DOHH2 (cell line): ENCODE data around the gene FTCD.

Experiments
- EZH2phosphoT487 ChIP-seq: fragments of 200-600 bp; sonication (generic); IDR thresholded peaks from 2 replicates; pipeline ENCODE4 v1.6.1; 2017; ENCODE audit warnings: borderline replicate concordance, mild to moderate bottlenecking, antibody characterized with exemption, low read length, moderate library complexity, mixed read lengths
- TF ChIP-seq, protein P1 (sequence below): fragments of 200-600 bp; sonication (generic); IDR thresholded peaks from one replicate; pipeline ENCODE4 v1.5.1; 2014; ENCODE audit warnings: antibody characterized with exemption, mild to moderate bottlenecking, low read depth, low read length; ENCODE audit not compliant: poor library complexity, severe bottlenecking

GRCh38 chr21:46117586-46118315, 37.6 kb downstream of the FTCD start:
- TF ChIP-seq, protein P1, sequence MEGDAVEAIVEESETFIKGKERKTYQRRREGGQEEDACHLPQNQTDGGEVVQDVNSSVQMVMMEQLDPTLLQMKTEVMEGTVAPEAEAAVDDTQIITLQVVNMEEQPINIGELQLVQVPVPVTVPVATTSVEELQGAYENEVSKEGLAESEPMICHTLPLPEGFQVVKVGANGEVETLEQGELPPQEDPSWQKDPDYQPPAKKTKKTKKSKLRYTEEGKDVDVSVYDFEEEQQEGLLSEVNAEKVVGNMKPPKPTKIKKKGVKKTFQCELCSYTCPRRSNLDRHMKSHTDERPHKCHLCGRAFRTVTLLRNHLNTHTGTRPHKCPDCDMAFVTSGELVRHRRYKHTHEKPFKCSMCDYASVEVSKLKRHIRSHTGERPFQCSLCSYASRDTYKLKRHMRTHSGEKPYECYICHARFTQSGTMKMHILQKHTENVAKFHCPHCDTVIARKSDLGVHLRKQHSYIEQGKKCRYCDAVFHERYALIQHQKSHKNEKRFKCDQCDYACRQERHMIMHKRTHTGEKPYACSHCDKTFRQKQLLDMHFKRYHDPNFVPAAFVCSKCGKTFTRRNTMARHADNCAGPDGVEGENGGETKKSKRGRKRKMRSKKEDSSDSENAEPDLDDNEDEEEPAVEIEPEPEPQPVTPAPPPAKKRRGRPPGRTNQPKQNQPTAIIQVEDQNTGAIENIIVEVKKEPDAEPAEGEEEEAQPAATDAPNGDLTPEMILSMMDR, result no peak
- no peak for TF ChIP-seq EZH2phosphoT487
